WERI-Rb-1 (cell line): ENCODE measurements around the gene MB21D2.

Experiments used
- DNase-seq: peaks from one replicate; pipeline ENCODE4 v3.0.0-alpha.2; 2020
- H3K27ac ChIP-seq: fragments of 250-450 bp; sonication (Bioruptor Pico); 2 replicates; pipeline ENCODE4 v1.5.1; 2020; ENCODE audit warnings: mild to moderate bottlenecking, moderate library complexity
- H3K27me3 ChIP-seq: fragments of 250-450 bp; sonication (Bioruptor Pico); 2 replicates; pipeline ENCODE4 v1.5.1; 2021; ENCODE audit warnings: mild to moderate bottlenecking, low read depth, moderate library complexity; ENCODE audit not compliant: insufficient read depth, severe bottlenecking
- H3K36me3 ChIP-seq: fragments of 250-450 bp; sonication (Bioruptor Pico); 2 replicates; pipeline ENCODE4 v1.5.1; 2020; ENCODE audit warnings: mild to moderate bottlenecking, moderate library complexity
- H3K4me3 ChIP-seq: 2 replicates; pipeline ENCODE4 v1.5.1; 2011; ENCODE audit warnings: low read depth, mild to moderate bottlenecking, control low read depth, low read length
- H3K9me3 ChIP-seq: fragments of 250-450 bp; sonication (Bioruptor Pico); 2 replicates; pipeline ENCODE4 v1.5.1; 2021; ENCODE audit warnings: mild to moderate bottlenecking, moderate library complexity; ENCODE audit not compliant: severe bottlenecking
- CTCF ChIP-seq: IDR thresholded peaks from 2 replicates; pipeline ENCODE4 v1.5.1; 2011; ENCODE audit warnings: low read depth, mild to moderate bottlenecking, control low read depth, inconsistent platforms, low read length

MB21D2 gene

GRCh38 chr3:192812743-192813383 is 104.8 kb downstream of the MB21D2 start:
- peak; percentile 8 for DNase-seq
- Histone ChIP-seq H3K4me3 (no peak overlapping the region), H3K36me3 (no peaks in the 10 kb centered on the region), H3K27me3 (no peaks in the 10 kb centered on the region), H3K9me3 (no peaks in the 10 kb centered on the region), H3K27ac (no peak overlapping the region)
- 0 out of 2 replicates have a peak, but pooled peaks have one; percentile 16 for TF ChIP-seq CTCF

DNA sequence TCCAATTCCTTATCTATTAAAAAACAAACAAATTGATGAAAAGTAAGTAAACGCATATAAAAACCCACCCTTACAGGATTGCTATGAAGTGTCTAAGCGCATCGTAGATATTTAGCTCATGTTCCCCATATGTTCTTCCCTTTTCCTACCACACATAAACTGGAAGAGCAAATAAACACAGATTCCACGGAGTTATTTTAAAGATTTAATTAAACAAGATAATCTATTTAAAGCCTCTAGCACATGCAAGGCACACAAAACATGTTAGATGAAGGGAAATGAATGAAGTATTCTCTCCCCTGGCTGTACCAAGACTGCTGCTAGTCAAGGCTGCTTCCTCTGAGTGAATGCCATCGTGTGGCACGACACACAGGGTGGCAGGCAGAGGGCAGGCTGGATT is 111.9 kb downstream of the MB21D2 start:
- Histone ChIP-seq H3K27me3 (no peaks in the 10 kb centered on the region), H3K36me3 (no peaks in the 10 kb centered on the region), H3K27ac (no peak overlapping the region), H3K9me3 (no peaks in the 10 kb centered on the region), H3K4me3 (no peak overlapping the region)
- no peak for TF ChIP-seq CTCF
- no peak for DNase-seq

- Histone ChIP-seq H3K36me3 (no peaks in the 10 kb centered on the region), H3K4me3 (no peak overlapping the region), H3K9me3 (no peaks in the 10 kb centered on the region), H3K27me3 (no peaks in the 10 kb centered on the region), H3K27ac (no peak overlapping the region)
- no peak for DNase-seq
- no peak for TF ChIP-seq CTCF
These were observed 113.2 kb downstream of the MB21D2 start for GRCh38 chr3:192804502-192804901.

DNA sequence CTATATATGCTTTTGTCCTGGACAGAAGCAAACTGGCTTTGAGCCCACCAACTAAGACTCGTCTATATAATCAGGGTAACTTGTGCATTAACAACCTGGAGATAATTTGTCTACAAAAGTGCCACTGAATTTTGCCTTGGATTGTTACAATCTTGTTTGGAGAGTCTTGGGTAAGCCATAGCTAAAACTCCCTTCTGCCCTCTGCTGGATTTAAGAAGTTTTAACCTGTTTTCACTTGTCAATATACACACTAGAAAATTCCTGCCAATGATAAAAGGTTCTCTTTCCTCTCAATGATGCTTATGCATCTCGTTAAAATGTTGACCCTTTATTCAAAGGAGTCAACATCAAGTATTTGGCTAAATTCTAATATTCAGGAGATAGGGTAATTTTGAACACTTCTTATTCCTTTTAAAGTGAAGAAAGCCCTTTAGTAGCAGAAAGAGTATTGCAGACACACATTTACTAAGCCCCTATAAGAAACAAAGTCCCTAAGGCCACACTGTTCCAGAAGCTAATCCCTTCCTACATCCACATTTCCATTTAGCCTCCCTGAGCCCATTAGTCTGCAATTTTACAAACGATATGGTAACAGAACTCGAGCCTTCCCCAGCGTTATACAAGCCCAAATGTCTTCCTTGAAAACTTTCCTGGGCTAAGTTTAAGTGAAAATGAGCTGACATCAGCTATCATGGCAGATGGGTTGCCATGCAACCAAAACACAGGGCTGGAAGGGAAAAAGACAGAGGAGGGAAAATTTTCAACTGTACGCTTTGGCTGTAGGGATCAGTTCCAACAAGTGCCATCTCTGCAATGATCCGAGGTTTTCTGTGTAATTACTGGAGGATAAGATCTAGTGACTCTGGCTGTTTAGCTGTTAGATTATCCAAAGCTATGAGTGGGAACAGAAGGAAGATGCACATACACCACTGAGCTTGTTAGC is 114.4 kb downstream of the MB21D2 start:
- no peak overlapping the region for H3K4me3 ChIP-seq
- peak; percentile 6 for DNase-seq
- no peaks in the 10 kb centered on the region for H3K36me3 ChIP-seq
- H3K27ac ChIP-seq, result no peak overlapping the region
- 0 out of 2 replicates have a peak, but pooled peaks have one; percentile 15 for TF ChIP-seq CTCF
- H3K27me3 ChIP-seq, result no peaks in the 10 kb centered on the region
- H3K9me3 ChIP-seq, result no peaks in the 10 kb centered on the region

DNA sequence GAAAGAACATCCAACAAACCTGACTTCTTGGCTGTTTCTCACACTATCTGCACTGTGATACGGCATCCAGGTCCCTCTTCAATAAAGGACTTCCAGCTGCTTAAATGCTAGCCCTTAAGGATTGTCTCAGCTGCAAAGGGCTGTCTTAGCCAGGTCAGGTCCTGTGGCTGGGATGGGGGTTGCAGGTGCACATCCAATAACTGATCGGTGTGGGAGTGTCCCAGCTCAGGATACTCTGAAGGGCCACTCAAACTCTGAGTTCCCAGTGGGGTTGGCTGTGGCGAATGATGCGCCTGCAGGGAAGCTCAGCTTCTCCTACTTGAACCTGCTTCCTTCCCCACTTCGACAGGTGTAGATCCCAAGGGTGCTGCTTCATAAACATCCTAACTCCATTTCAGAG is 115.7 kb downstream of the MB21D2 start:
- DNase-seq, result no peak
- TF ChIP-seq CTCF, result no peak

More for the DNA sequence above, 115.7 kb downstream of the MB21D2 start:
- Histone ChIP-seq H3K27me3 (no peaks in the 10 kb centered on the region), H3K9me3 (no peaks in the 10 kb centered on the region), H3K36me3 (no peaks in the 10 kb centered on the region), H3K4me3 (no peak overlapping the region), H3K27ac (no peak overlapping the region)
